ENCODE measurements around the gene LRRC8D. TPM values are rescaled to one million over a fixed set of nuclear protein-coding genes. Genes with fewer than 3 reads are reported as not detected.

The LRRC8D gene
- total RNA-seq, 2 donors from 2014 or later, result 23.8 to 33.8 TPM

GRCh38 chr1:89912073-89912472, 91.2 kb downstream of the LRRC8D start:
- Mint-ChIP-seq H3K9me3 (no peaks in the 10 kb centered on the region), H3K27ac (peak overlapping the region; percentile 87), H3K4me3 (no peak overlapping the region), H3K4me1 (peaks cover 47% of the 10 kb centered on the region), H3K36me3 (ENCODE audit: low read depth) (no peaks in the 10 kb centered on the region), H3K27me3 (ENCODE audit: insufficient read depth) (no peaks in the 10 kb centered on the region)
- no peak overlapping the region for H3K4me3 ChIP-seq (ENCODE audit: low read length)
- no peaks in the 10 kb centered on the region for H3K9me3 ChIP-seq (ENCODE audit: control insufficient read depth, low read length)
- no peak overlapping the region for H3K27ac ChIP-seq (ENCODE audit: low read depth, low read length)
- H3K4me1 ChIP-seq (ENCODE audit: control insufficient read depth, insufficient read depth, low read length), result peaks cover 17% of the 10 kb centered on the region
- 27 to 40% methylated on average over 1 of the region's 1 CpG for WGBS, 2 experiments (ENCODE audit: insufficient coverage in 1 of 2, insufficient read length in 1 of 2)
- no peak for DNase-seq
- no peaks in the 10 kb centered on the region for H3K27me3 ChIP-seq (ENCODE audit: control insufficient read depth, insufficient read depth, low read length, poor library complexity, severe bottlenecking)
- no peak overlapping the region for H3K9ac ChIP-seq (ENCODE audit: extremely low read depth, low read length, poor library complexity, severe bottlenecking)
- TF ChIP-seq CTCF (conservative IDR thresholded peaks at IDR 0.05), result no peak
- H3K36me3 ChIP-seq (ENCODE audit: control insufficient read depth, insufficient read depth, low read length), result no peaks in the 10 kb centered on the region

- H3K4me1 Mint-ChIP-seq, result peaks cover 56% of the 10 kb centered on the region
- H3K9ac ChIP-seq (ENCODE audit: extremely low read depth, low read length, poor library complexity, severe bottlenecking), result no peak overlapping the region
- peaks cover 21% of the 10 kb centered on the region for H3K4me1 ChIP-seq (ENCODE audit: control insufficient read depth, insufficient read depth, low read length)
- no peak for DNase-seq
- 99% methylated on average over 4 of the region's 4 CpGs; no CpG with 5 or more reads in 1 of the 2 experiments for WGBS, 2 experiments (ENCODE audit: insufficient coverage in 1 of 2, insufficient read length in 1 of 2)
- no peak overlapping the region for H3K4me3 Mint-ChIP-seq
- H3K36me3 ChIP-seq (ENCODE audit: control insufficient read depth, insufficient read depth, low read length), result no peaks in the 10 kb centered on the region
- no peaks in the 10 kb centered on the region for H3K27me3 Mint-ChIP-seq (ENCODE audit: insufficient read depth)
- no peaks in the 10 kb centered on the region for H3K9me3 Mint-ChIP-seq
- no peaks in the 10 kb centered on the region for H3K36me3 Mint-ChIP-seq (ENCODE audit: low read depth)
- no peak overlapping the region for H3K4me3 ChIP-seq (ENCODE audit: low read length)
- TF ChIP-seq CTCF (conservative IDR thresholded peaks at IDR 0.05), result no peak
- no peaks in the 10 kb centered on the region for H3K27me3 ChIP-seq (ENCODE audit: control insufficient read depth, insufficient read depth, low read length, poor library complexity, severe bottlenecking)
- peak overlapping the region; percentile 22 for H3K27ac Mint-ChIP-seq
- H3K9me3 ChIP-seq (ENCODE audit: control insufficient read depth, low read length), result no peaks in the 10 kb centered on the region
- H3K27ac ChIP-seq (ENCODE audit: low read depth, low read length), result no peak overlapping the region
Measured at GRCh38 chr1:89913353-89914095, 92.7 kb downstream of the LRRC8D start.

GRCh38 chr1:89917353-89917752, 96.5 kb downstream of the LRRC8D start:
- TF ChIP-seq CTCF (conservative IDR thresholded peaks at IDR 0.05), result no peak
- H3K4me1 Mint-ChIP-seq, result peaks cover 45% of the 10 kb centered on the region
- H3K4me3 ChIP-seq (ENCODE audit: low read length), result no peak overlapping the region

More at GRCh38 chr1:89917353-89917752, 96.5 kb downstream of the LRRC8D start:
- H3K9me3 Mint-ChIP-seq, result peaks cover 1% of the 10 kb centered on the region
- DNase-seq, result no peak
- Histone ChIP-seq H3K9ac (ENCODE audit: extremely low read depth, low read length, poor library complexity, severe bottlenecking) (no peak overlapping the region), H3K27ac (ENCODE audit: low read depth, low read length) (no peak overlapping the region), H3K4me1 (ENCODE audit: control insufficient read depth, insufficient read depth, low read length) (peaks cover 25% of the 10 kb centered on the region), H3K9me3 (ENCODE audit: control insufficient read depth, low read length) (no peaks in the 10 kb centered on the region), H3K36me3 (ENCODE audit: control insufficient read depth, insufficient read depth, low read length) (no peaks in the 10 kb centered on the region), H3K27me3 (ENCODE audit: control insufficient read depth, insufficient read depth, low read length, poor library complexity, severe bottlenecking) (no peaks in the 10 kb centered on the region)
- 96% methylated on average over 1 of the region's 1 CpG; no CpG with 5 or more reads in 1 of the 2 experiments for WGBS, 2 experiments (ENCODE audit: insufficient coverage in 1 of 2, insufficient read length in 1 of 2)
- no peak overlapping the region for H3K27ac Mint-ChIP-seq
- no peaks in the 10 kb centered on the region for H3K27me3 Mint-ChIP-seq (ENCODE audit: insufficient read depth)
- H3K4me3 Mint-ChIP-seq, result no peak overlapping the region
- H3K36me3 Mint-ChIP-seq (ENCODE audit: low read depth), result peaks cover 3% of the 10 kb centered on the region
